H1 (cell line): Measurements from ENCODE around the gene BORCS6. TPM values are rescaled to one million over a fixed set of nuclear protein-coding genes. Genes with fewer than 3 reads are reported as not detected.

Experiments used
- CTCF ChIA-PET: fragments of 300-600 bp; sonication (Branson Sonifier 250); formaldehyde crosslinking; loops from one replicate; lab custom pipeline; 2021; ENCODE audit not compliant: partially characterized antibody; lab: Charles Lee
- POLR2A ChIA-PET: fragments of 300-600 bp; sonication (Branson Sonifier 250); formaldehyde crosslinking; loops from one replicate; lab custom pipeline; 2021; ENCODE audit warnings: inconsistent platforms; ENCODE audit not compliant: partially characterized antibody; lab: Charles Lee
- DNase-seq, 2 experiments: peaks; one replicate each; pipeline versions ENCODE4 v3.0.0 to v3.0.0-alpha.2; 2010 to 2022; ENCODE audit warnings: low spot score in 2 of 2, low read depth in 1 of 2, mixed read lengths in 1 of 2
- FAIRE-seq: peaks from 2 replicates; lab custom pipeline; 2011; peaks lifted over from hg19 to GRCh38; lab: Jason Lieb, UNC
- H2AFZ ChIP-seq: 2 replicates; pipeline ENCODE4 v1.8.1; 2012; ENCODE audit warnings: low read length, inconsistent platforms
- H2AK5ac ChIP-seq: 2 replicates; pipeline ENCODE4 v1.6.1; 2013; ENCODE audit warnings: low read depth, low read length
- H2BK120ac ChIP-seq: replicated peaks from 2 replicates; pipeline ENCODE3; 2013; ENCODE audit warnings: low read depth, low read length, inconsistent platforms
- H2BK12ac ChIP-seq: 2 replicates; pipeline ENCODE4 v1.6.1; 2013; ENCODE audit warnings: low read depth, low read length
- H2BK15ac ChIP-seq: 2 replicates; pipeline ENCODE4 v1.6.1; 2013; ENCODE audit warnings: low read length
- H2BK20ac ChIP-seq: 2 replicates; pipeline ENCODE4 v1.6.1; 2013; ENCODE audit warnings: low read length
- H2BK5ac ChIP-seq: 2 replicates; pipeline ENCODE4 v1.6.1; 2013; ENCODE audit warnings: low read depth, low read length
- H3K14ac ChIP-seq: 2 replicates; pipeline ENCODE4 v1.6.1; 2013; ENCODE audit warnings: inconsistent platforms; ENCODE audit not compliant: insufficient read length
- H3K18ac ChIP-seq: 2 replicates; pipeline ENCODE4 v1.6.1; 2013; ENCODE audit warnings: low read length; ENCODE audit errors: extremely low read depth
- H3K23ac ChIP-seq: 2 replicates; pipeline ENCODE4 v1.6.1; 2013; ENCODE audit warnings: inconsistent platforms; ENCODE audit not compliant: insufficient read length
- H3K23me2 ChIP-seq: 2 replicates; pipeline ENCODE4 v1.6.1; 2013; ENCODE audit warnings: low read depth, low read length
- H3K27ac ChIP-seq: 2 replicates; pipeline ENCODE4 v1.6.1; 2011; ENCODE audit warnings: low read depth, low read length, inconsistent platforms
- H3K27me3 ChIP-seq, 4 experiments: replicated peaks in 1 of 4; 1 replicate in 1 of 4; 2 replicates in 3 of 4; pipeline versions ENCODE4 v1.6.1 to v1.8.1; 2011 to 2013; ENCODE audit warnings: low read length in 3 of 4, mild to moderate bottlenecking in 3 of 4, inconsistent platforms in 2 of 4, mixed read lengths in 2 of 4, moderate library complexity in 1 of 4; ENCODE audit not compliant: control insufficient read depth in 3 of 4, insufficient read depth in 3 of 4; ENCODE audit errors: extremely low read depth in 1 of 4
- H3K36me3 ChIP-seq, 4 experiments: 2 replicates each; pipeline versions ENCODE4 v1.6.1 to v1.8.1; 2011 to 2013; ENCODE audit warnings: mild to moderate bottlenecking in 4 of 4, low read length in 3 of 4, moderate library complexity in 2 of 4, control low read depth in 1 of 4, inconsistent platforms in 1 of 4; ENCODE audit not compliant: insufficient read depth in 4 of 4, control insufficient read depth in 2 of 4
- H3K4ac ChIP-seq: replicated peaks from 2 replicates; pipeline ENCODE3; 2013; ENCODE audit warnings: low read length, low read depth, mixed read lengths, inconsistent platforms; ENCODE audit not compliant: insufficient read length
- H3K4me1 ChIP-seq, 4 experiments: replicated peaks in 1 of 4; 1 replicate in 1 of 4; 2 replicates in 3 of 4; pipeline versions ENCODE4 v1.6.1 to v1.8.1; 2011 to 2013; ENCODE audit warnings: low read length in 3 of 4, inconsistent platforms in 2 of 4, mixed read lengths in 1 of 4; ENCODE audit not compliant: insufficient read depth in 4 of 4, control insufficient read depth in 3 of 4
- H3K4me2 ChIP-seq, 2 experiments: 2 replicates each; pipeline versions ENCODE4 v1.6.1 to v1.8.1; 2011 to 2013; ENCODE audit warnings: low read depth in 2 of 2, low read length in 2 of 2, control low read depth in 1 of 2, inconsistent platforms in 1 of 2, mild to moderate bottlenecking in 1 of 2; ENCODE audit not compliant: insufficient read depth in 1 of 2
- H3K4me3 ChIP-seq, 4 experiments: fragments of 200-600, 300-600 bp in 1 of 4; sonication (generic), shearing (Covaris generic), sonication (Bioruptor Twin) in 1 of 4; 2 replicates each; pipeline versions ENCODE4 v1.5.1 to v1.8.1; 2011 to 2016; ENCODE audit warnings: low read length in 4 of 4, low read depth in 3 of 4, control low read depth in 2 of 4, inconsistent platforms in 2 of 4, mild to moderate bottlenecking in 2 of 4, mixed read lengths in 1 of 4, moderate library complexity in 1 of 4; ENCODE audit not compliant: insufficient read depth in 2 of 4; ENCODE audit errors: extremely low read depth in 1 of 4
- H3K56ac ChIP-seq: replicated peaks from 2 replicates; pipeline ENCODE3; 2013; ENCODE audit warnings: low read depth, mild to moderate bottlenecking, mixed read lengths, low read length, inconsistent platforms; ENCODE audit not compliant: insufficient read length
- H3K79me1 ChIP-seq: 2 replicates; pipeline ENCODE4 v1.6.1; 2013; ENCODE audit warnings: low read depth, low read length, control low read depth
- H3K79me2 ChIP-seq, 2 experiments: 2 replicates each; pipeline versions ENCODE4 v1.6.1 to v1.8.1; 2012 to 2013; ENCODE audit warnings: low read length in 2 of 2, mild to moderate bottlenecking in 2 of 2, inconsistent platforms in 1 of 2; ENCODE audit not compliant: insufficient read depth in 2 of 2, control insufficient read depth in 1 of 2
- H3K9ac ChIP-seq, 4 experiments: replicated peaks in 1 of 4; 1 replicate in 1 of 4; 2 replicates in 3 of 4; pipeline versions ENCODE4 v1.6.1 to v1.8.1; 2011 to 2013; ENCODE audit warnings: low read depth in 3 of 4, low read length in 3 of 4, control low read depth in 2 of 4, mild to moderate bottlenecking in 2 of 4, moderate library complexity in 2 of 4, inconsistent platforms in 1 of 4; ENCODE audit errors: extremely low read depth in 1 of 4
- H3K9me3 ChIP-seq, 2 experiments: 2 replicates each; pipeline versions ENCODE4 v1.6.1 to v1.8.1; 2012 to 2013; ENCODE audit warnings: mild to moderate bottlenecking in 2 of 2, moderate library complexity in 2 of 2, control low read depth in 1 of 2, inconsistent platforms in 1 of 2, low read depth in 1 of 2, low read length in 1 of 2, mixed read lengths in 1 of 2; ENCODE audit not compliant: insufficient read depth in 2 of 2
- H4K20me1 ChIP-seq, 2 experiments: replicated peaks in 1 of 2; 2 replicates each; pipeline versions ENCODE3 to v1.8.1; 2011 to 2013; ENCODE audit warnings: inconsistent platforms in 2 of 2, low read length in 2 of 2, mild to moderate bottlenecking in 1 of 2; ENCODE audit not compliant: insufficient read depth in 2 of 2, control insufficient read depth in 1 of 2
- H4K5ac ChIP-seq: 2 replicates; pipeline ENCODE4 v1.6.1; 2013; ENCODE audit warnings: low read length, low read depth, mixed read lengths, inconsistent platforms; ENCODE audit not compliant: insufficient read length
- H4K8ac ChIP-seq: 2 replicates; pipeline ENCODE4 v1.8.0; 2013; ENCODE audit warnings: mild to moderate bottlenecking, moderate library complexity, low read length, inconsistent platforms; ENCODE audit not compliant: insufficient read depth; ENCODE audit errors: extremely low read depth
- H4K91ac ChIP-seq: replicated peaks from 2 replicates; pipeline ENCODE3; 2013; ENCODE audit warnings: low read length, mixed read lengths, inconsistent platforms; ENCODE audit not compliant: insufficient read length
- CREB1 ChIP-seq: IDR thresholded peaks from 2 replicates; pipeline ENCODE4 v1.6.1; 2012; ENCODE audit warnings: inconsistent platforms
- POLR2A ChIP-seq, 2 experiments: IDR thresholded peaks; 1 replicate in 1 of 2; 2 replicates in 1 of 2; pipeline ENCODE4 v1.6.1; 2011; ENCODE audit warnings: low read depth in 2 of 2, low read length in 2 of 2, mild to moderate bottlenecking in 2 of 2; ENCODE audit errors: control extremely low read depth in 1 of 2
- TBP ChIP-seq: IDR thresholded peaks from 2 replicates; pipeline ENCODE4 v1.6.1; 2011; ENCODE audit warnings: low read depth, low read length, improper control_type of control experiment
- WGBS, 2 experiments: shearing (Covaris generic) in 1 of 2; methylation state at CpG; one replicate each; pipeline versions ENCODE4 v1.1.6 to v1.1.7; 2013 to 2015; ENCODE audit warnings: low lambda C conversion rate in 2 of 2, mixed read lengths in 2 of 2, inconsistent platforms in 1 of 2, low coverage in 1 of 2, missing lambda C conversion rate in 1 of 2; ENCODE audit not compliant: insufficient replicate concordance in 2 of 2, insufficient coverage in 1 of 2, insufficient read length in 1 of 2; ENCODE audit errors: extremely low coverage in 1 of 2, missing lambda C conversion rate in 1 of 2; 5-methylcytosine and 5-hydroxymethylcytosine counted together
- polyA plus RNA-seq, 7 experiments: library from polyadenylated mRNA; depleted of rRNA in 3 of 7; stranded (reverse) in 5 of 7; unstranded in 2 of 7; fragments of >200 nt in 5 of 7; fragments of 200-250 nt in 2 of 7; gene quantifications; 1 replicate in 5 of 7; 2 replicates in 1 of 7; 4 replicates in 1 of 7; pipeline versions ENCODE4 v1.2.1 to v1.2.3, GENCODE V29; 2011 to 2013; ENCODE audit warnings: missing spikeins in 2 of 7, mixed read lengths in 2 of 7
- total RNA-seq: library from RNA; stranded (reverse); fragmentation: NEBNext Ultra II Directional; extraction: Animal tissue kit (Norgen Biotek cat#: 25700); gene quantifications from 2 replicates; pipeline ENCODE4 v1.2.1, GENCODE V29; 2021

BORCS6 gene
- total and polyA plus RNA-seq, 2 of the 8 experiments (the other 6 are each of a cell fraction or from before 2014, with no cell fraction given), result 3.3 to 3.6 TPM

- Histone ChIP-seq H3K23ac (no peak overlapping the region), H2AFZ (no peak overlapping the region), H2AK5ac (no peak overlapping the region), H3K9me3 (no peaks in the 10 kb centered on the region), H2BK5ac (no peak overlapping the region), H3K14ac (no peak overlapping the region), H3K79me1 (peaks cover 7% of the 10 kb centered on the region; the same call in 1 of the 2 replicates), H2BK15ac (no peak overlapping the region), H4K91ac (no peak overlapping the region), H3K4ac (no peak overlapping the region), H4K8ac (no peak overlapping the region; the same call in 1 of the 2 replicates), H4K5ac (no peak overlapping the region), H3K4me3 (peak overlapping the region; percentile 79 to 93 (median 84); a peak in 7 of 8 replicates), H3K27me3 (no peaks in the 10 kb centered on the region), H3K23me2 (peaks cover 13% of the 10 kb centered on the region), H3K79me2 (peaks cover 0 to 5% of the 10 kb centered on the region in 2 experiments; a peak in 1 of 4 replicates), H2BK12ac (no peak overlapping the region), H4K20me1 (peaks cover 2 to 24% of the 10 kb centered on the region in 2 experiments), H2BK20ac (no peak overlapping the region), H3K4me2 (peak overlapping the region; percentile 100), H3K56ac (no peak overlapping the region), H3K36me3 (peaks cover 13 to 40% (median 29%) of the 10 kb centered on the region in 4 experiments; a peak in 7 of 8 replicates), H3K27ac (no peak overlapping the region), H3K18ac (no peak overlapping the region), H2BK120ac (no peak overlapping the region), H3K4me1 (peaks cover 9 to 26% (median 16%) of the 10 kb centered on the region in 4 experiments), H3K9ac (no peak overlapping the region)
- no peak for DNase-seq
- WGBS, 2 experiments, result 87% methylated on average over 18 of the region's 18 CpGs; no CpG with 5 or more reads in 1 of the 2 experiments
- ChIA-PET CTCF (interaction anchor here (0.6 to 14.1 kb wide), 4 partner anchors 7 to 24 kb away, joined by 3 to 133 read pairs (median 6); partner anchors contain the start of gene VAMP2), POLR2A (interaction anchor here (0.6 to 6.4 kb wide), 10 partner anchors 10 to 76 kb away, joined by 3 to 62 read pairs (median 4); partner anchors contain the start of genes ALOXE3 and BORCS6)
- TF ChIP-seq TBP, result no peak
- peak in 1 of 2 experiments; percentile 6; a peak in 1 of 3 replicates for TF ChIP-seq POLR2A (IDR thresholded peaks at IDR 0.05; ENCODE audit: control extremely low read depth in 1 of 2, low read depth in 2 of 2, low read length in 2 of 2)
- TF ChIP-seq CREB1, result no peak
- FAIRE-seq, result no peak
Measured at GRCh38 chr17:8150194-8151119, 39.5 kb downstream of the BORCS6 start.
